ENCODE data around the gene C8A.

The C8A gene

DNA sequence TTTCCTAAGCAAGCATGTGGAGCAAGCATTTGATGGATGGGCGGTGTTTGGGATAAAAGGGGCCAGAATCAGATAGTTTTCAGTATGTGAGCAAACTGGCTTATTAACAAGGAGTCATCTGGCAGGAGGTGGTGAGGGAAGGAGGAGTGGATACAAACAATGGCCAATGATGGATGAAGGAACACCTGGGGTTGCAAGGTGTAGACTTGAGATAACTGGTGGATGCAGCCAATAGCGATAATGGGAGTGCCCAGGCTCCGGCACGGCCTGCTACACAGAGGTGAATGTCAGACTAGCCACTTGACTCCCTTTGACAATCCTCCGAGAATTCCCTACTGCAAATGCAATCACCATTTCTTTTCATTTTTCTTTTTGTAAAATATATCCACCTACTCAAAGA, 69.5 kb downstream of the C8A start:
- no peak for DNase-seq (ENCODE audit: low read depth in 2 of 2, low spot score in 1 of 2)

DNA sequence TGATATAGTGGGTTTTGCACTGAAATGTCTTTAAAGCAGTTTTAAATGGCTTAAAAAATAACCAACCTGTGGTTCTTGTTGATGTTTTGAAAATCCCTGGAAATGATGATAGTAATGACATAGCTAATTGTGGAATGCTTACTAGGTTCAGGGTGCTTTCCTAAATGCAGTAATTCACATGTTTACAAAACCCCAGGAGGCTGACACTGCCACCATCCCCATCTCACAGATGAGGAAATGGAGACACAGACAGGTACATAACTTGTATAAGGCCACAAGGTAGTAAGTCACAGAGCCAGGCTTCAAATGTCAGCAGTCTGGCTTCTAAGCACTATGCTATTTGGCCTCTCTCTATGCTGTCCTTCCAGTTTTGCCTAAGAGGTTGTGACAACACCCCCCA, 70.6 kb downstream of the C8A start:
- no peak for DNase-seq (ENCODE audit: low read depth in 2 of 2, low spot score in 1 of 2)

DNA sequence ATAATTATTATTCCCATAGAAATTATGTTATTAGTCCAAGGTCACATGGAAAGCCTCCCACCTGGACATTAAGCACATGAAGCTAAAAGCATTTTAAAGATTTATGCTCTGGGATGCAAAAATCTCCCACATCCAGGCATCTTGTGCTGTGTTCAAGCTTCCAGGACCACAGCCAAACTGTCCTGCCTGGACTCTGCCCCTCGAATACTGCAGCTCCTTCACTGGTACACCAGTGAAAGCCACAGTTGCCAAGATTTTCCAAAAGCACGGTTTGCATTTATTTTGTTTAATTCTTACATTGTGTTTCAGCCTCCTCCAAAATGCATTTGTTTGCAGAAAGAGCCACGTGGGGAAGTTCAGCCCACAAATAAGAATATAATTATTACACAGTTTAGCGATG, 72.6 kb downstream of the C8A start:
- DNase-seq (ENCODE audit: low read depth in 2 of 2, low spot score in 1 of 2): no peak

DNA sequence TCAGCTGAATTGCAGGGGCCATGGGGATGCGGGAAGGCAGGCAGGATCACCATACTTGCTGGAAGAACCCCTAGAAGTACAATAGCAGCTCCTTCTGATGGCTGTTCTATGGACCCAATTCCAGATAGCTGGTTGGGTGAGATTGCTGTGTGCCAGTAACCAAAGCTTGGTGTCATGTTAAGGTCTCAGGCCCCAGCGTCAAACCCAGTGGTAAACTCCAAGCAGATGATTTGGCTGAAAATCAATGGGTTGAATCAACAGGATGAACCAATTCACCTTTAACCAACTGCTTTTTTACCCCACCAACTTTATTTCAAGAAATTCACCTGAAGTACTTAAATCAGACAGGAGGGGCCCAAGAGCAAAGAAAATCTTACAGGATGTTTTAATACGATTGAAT, 73.4 kb downstream of the C8A start:
- DNase-seq (ENCODE audit: low read depth in 2 of 2, low spot score in 1 of 2): no peak

DNA sequence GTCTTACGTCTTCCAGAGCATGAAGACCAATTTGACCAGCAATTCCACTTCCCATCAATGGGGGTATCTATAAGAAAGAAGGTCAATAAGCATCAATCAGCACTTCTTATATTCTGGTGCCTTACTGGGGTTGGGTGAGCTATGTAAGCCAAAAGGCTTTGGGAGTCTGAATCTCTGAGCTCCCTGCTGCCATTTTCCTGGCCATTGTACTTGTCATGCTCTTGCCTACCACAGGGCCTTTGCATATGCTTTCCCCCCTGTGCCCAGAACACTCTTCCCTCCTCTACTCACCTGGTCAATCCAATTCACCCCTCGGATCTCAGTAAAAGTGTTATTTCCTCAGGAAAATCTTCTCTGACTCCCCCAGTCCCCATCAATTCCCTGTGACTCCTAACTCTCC, 74.9 kb downstream of the C8A start:
- DNase-seq (ENCODE audit: low read depth in 2 of 2, low spot score in 1 of 2): no peak

DNA sequence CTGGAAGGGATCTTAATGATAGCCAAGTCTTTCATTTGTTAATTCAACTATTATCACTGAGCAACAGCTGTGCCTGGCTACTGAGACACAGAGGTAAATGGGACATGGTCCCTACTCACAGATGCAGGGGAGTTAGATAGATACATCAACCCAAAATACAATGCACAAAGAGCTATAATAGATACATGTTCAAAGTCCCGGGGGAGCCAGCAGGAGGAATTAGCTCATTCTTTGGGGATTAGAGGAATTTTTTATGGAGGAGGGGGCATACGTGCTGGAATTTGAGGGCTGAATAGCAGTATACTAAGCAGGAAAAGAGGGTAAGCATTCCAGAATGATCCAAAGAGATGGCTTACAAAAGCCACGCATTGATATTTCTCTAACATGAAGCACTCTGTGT, 76.6 kb downstream of the C8A start:
- DNase-seq (ENCODE audit: low read depth in 2 of 2, low spot score in 1 of 2): no peak

DNA sequence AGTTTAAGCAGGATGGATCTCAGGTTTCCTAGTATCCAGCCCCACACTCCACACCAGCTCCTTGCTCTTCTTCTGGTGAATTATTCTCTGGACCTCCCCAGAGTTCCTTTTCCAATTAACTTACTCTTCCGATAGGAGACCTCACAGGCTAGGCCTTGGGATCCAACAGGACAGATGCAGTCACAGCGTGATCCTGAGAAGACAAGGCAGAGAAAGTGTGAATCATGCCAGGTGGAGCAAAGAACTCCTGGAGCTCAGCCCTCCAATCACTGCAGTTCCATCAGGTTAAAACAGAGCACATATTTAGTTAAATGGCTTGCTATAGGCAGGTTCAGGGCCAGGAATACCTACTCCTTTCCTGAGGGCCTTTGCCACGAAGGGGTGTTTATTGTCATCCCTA, 77.1 kb downstream of the C8A start:
- DNase-seq (ENCODE audit: low read depth in 2 of 2, low spot score in 1 of 2): no peak

DNA sequence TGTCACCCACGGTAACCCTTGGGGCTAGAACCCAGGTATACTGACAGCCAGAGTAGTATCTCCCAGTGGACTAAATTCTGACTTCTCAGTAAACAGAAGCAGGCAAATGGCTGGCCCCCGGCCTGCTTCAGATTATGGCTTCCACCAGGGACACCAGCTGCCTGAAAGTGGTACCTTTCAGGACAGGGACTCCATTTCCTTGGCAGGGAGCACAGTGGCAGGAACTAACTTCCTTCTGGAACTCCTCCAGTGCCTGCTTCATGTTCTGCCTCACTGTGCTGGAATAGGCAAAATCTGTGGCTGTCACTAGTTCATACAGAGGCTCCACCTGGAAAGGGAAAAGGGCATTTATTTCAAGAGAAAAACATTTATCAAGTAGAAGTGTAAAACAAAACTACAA, 78.6 kb downstream of the C8A start:
- no peak for DNase-seq (ENCODE audit: low read depth in 2 of 2, low spot score in 1 of 2)

DNA sequence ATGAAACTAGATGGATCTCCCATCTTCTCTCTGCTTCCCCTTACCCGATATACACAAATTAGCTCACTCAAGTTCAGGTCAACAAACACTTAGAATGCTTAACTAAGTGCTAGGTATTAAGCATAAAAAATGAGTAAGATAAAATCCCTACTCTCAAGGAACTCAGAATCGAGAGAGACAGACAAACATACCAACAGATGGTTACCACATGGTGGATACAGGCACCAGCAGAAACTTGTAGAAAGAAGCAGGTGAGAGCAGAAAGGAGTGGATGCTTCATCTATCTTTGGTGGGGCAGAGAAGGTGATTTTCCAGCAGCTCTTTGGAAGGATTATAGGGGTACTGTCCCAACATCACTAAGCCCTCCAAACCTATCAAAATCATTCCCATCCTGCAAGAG, 79.0 kb downstream of the C8A start:
- DNase-seq (ENCODE audit: low read depth in 2 of 2, low spot score in 1 of 2): no peak

DNA sequence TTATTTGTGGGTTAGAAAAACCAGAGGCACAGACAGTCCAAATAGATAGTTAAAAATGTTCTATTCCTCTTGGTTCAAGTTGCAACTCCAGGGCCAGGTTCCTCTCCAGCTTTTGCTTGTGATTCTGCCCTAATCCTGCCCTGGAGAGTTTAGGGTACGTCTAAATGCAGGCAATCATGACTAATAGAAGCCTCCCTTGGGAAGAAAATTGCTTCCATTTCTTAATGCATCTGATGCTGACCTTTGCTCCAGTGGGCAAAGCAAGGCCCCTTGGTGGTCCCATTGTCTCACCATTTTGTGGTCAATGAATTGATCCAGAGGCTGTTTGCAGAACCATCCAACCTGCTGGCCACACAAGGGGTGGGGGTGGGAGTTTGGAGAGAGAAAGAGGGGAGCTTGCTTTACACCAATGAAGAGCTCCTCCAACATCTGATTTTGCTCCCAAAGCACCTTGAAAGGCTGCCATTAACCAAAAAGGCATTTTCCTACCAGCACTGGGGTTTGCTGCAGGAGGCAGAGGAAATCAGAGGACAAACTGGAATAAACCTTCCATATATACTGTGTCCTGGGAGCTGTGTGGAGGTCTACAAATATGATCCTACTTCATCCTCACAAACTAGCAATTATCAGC, 79.9 kb downstream of the C8A start:
- DNase-seq (ENCODE audit: low read depth in 2 of 2, low spot score in 1 of 2): no peak

DNA sequence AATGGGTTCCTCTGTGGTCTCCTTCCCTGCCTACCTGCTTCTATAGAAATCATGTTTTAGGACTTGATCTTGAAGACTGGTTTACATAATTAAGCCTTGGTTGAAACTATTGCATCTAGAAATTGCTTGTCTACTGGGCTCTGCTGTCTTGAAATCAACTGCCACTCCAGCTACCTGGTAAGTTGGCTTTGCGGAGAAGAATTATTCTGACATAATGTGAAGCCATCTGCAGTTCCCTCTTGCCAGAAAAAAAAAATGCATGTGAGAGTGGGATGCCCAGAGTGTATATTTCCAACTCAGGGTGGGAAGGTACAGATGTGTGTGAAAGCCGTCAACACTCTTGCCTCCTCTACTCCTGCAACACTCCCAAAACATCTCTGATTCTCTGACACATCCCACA, 84.0 kb downstream of the C8A start:
- DNase-seq (ENCODE audit: low read depth in 2 of 2, low spot score in 1 of 2): no peak

DNA sequence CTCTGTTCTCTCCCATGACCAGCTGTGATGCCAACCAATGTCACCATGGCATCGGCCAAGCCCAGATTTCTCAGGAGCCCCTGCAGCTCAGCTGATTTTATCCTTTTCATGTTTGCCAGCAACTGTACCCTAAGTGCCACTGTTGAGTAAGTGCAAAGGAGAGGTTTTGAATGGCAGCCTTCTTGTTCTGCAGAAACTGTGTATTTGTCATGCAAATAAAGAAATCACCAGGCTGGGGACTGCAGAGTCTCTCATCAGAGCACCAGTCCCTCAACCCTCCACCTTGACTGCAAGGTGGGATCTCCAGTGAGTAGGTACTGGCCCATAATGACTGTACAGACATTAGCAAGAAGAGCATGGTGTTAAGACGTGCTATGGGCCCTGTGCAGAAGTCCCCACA, 84.6 kb downstream of the C8A start:
- DNase-seq (ENCODE audit: low read depth in 2 of 2, low spot score in 1 of 2): no peak

DNA sequence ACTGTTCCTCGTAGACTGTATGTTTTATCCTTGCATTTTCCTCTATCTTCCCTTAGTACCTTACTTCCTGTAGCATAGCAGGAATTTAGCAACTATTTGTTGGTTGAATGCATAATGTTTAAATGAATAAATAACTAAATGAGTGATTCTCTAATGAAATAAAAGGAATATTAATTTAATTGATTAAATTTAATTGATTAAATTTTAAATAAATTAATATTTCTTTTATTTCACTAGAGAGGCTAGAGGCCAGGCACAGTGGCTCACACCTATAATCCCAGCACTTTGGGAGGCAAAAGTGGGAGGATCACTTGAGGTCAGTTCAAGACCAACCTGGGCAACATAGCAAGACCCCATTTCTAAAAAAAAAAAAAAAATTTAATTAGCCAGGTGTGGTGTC, 85.4 kb downstream of the C8A start:
- no peak for DNase-seq (ENCODE audit: low read depth in 2 of 2, low spot score in 1 of 2)

DNA sequence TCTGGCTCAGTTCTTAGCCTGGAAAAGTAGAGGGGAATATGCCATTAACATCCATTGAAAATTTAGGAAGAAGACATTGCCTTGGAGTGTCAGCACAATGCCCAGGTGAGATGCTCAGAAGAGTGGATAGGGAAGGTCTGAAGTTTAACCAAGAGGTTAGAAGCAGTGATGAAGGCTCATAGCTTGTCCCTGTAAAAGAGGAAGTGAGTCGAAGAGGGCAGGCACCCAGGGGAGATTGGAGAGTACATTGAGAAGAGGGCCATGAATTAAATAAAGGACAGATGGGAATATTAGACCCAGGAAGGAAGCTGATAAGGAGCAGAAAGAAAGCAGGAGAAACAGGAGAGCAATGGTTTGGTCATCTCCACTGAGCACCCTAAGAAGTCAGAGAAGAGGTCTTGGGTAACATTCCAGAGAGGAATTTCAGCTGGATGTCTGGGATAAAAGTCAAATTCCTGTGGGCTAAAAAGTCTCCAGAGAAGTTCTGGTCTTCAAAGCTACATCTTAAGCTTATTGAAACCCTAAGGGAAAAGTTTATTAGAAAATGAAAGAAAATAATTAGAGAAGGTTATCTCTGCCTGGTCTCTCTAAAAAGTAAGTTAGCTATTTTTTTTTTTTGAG, 93.9 kb downstream of the C8A start:
- no peak for DNase-seq (ENCODE audit: low read depth in 2 of 2, low spot score in 1 of 2)

DNA sequence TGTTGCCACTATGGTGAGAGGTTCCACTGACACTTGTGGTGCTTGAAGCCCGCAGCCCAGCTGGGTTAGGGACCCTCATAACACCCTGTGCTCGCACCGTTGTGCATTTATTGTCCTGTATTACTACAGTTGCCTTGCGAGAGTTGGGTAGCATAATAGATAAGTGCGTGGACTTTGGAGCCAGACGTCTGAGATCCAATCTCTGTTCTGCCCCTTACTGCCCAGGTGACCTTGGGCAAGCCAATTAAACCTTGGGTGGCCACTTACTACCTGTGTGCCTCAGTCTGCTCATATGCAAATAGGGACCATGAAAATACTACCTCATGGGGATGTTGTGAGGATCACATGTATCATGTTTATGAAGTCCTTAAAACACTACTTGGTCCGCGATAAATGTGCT, 97.9 kb downstream of the C8A start:
- DNase-seq (ENCODE audit: low read depth in 2 of 2, low spot score in 1 of 2): no peak

DNA sequence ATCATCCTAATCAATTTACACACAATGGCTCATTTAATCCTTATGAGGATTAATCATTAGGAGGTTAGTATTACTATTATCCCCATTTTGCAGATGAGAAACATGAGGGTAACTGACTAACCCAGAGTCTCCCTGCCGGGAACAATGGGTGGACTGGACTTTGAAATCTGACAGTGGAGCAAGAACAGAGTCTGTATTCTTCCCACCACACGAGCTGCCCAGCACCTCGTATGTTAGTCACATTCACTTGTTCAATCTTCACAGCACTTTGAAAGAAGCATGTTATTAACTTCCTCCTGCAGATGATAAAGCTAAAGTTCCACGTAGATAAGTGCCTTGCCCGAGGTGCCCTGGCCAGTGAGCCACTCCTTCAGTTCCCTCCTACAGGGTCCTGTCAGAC, 98.8 kb downstream of the C8A start:
- DNase-seq (ENCODE audit: low read depth in 2 of 2, low spot score in 1 of 2): no peak

DNA sequence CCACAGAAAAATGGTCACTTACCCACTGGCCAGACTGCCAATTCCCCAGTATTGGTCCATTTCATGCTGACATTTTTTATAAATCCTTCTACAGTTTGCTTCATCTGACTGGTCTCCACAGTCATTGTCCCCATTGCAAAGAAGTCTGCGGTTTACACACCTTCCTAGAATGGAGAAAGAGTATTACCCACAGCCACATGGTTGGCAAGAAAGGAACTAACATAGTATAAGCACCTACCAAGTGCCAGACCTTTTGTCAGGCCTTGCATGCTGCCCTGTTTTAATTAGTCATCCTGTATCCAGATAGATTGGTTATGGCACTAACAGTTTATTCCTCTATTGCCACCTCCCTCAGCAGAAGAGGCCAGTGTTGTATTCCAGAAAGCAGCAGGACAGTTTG, 100.1 kb downstream of the C8A start:
- no peak for DNase-seq (ENCODE audit: low read depth in 2 of 2, low spot score in 1 of 2)

DNA sequence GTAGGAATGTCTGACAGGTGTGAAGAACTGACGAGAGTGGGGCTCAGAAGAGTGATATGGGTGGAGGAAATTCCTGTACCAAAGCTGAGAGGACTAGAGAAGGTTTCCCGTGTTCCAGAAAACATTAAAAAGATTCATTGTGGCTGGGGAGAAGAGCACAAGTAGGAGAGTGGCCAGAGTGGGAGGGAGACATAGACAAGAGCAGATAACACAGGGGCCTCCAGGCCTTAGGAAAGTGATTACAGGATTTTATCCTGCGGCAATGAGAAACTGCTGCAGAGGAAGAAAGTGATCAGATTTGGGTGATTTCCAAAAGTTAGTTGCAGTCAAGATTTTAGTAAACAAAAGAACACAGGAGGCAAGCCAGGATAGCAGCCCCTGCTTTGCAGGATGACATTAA, 103.3 kb downstream of the C8A start:
- DNase-seq (ENCODE audit: low read depth in 2 of 2, low spot score in 1 of 2): no peak

DNA sequence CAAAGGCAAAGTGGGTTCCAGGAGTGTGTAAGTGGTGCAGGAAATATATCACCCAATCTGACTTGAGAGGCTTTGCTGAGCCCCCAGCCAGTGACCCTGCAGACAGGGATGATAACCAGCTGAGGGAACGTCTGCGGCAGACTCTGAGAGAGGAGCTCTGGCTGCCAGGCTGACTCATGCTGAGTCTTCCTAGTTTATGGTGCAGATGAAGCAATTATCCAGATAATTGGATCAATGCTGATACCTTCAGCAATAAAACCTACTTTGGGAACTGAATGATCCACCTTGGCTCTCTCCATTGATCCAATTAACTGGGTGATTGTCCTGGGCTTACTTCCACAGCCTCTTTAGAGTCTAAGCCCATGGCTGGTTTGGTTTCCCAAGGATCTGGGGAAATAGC, 103.9 kb downstream of the C8A start:
- no peak for DNase-seq (ENCODE audit: low read depth in 2 of 2, low spot score in 1 of 2)

DNA sequence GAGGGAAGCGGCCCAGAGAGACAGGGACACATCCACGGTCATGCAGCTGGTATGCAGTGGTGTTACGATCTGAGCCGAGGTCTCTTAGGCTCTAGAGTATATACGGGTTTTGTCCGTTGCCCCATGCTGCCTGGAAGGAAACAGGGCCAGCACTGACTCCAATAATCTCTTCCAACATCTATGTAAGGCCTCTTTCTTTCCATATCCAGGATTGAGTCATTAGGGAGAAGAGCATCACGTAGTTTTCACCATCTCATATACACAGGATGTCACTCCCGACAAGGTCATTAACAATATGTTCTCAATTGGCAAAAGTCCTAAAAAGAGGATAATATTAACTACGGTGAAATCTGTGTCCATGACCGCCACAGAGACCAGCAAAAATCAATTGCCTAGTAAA, 106.8 kb downstream of the C8A start:
- no peak for DNase-seq (ENCODE audit: low read depth in 2 of 2, low spot score in 1 of 2)

DNA sequence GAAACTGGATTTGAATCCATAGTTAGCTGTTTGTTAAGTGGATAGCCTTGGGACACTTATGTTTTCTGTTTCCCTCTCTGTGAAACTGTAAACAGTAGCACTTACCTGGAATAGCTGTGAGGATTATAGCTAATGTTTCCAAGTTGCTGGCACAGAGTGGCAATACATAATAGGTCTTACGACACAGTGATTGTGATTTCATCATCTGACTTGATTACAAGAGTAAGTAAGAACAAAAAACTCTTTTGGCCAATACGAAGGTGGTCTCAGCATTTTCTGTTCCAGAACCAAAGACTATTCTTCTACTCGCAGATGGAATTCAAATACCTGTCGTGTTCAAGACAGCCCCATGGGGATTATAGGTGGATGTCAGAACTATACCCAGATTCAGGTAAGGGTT, 109.1 kb downstream of the C8A start:
- DNase-seq (ENCODE audit: low read depth in 2 of 2, low spot score in 1 of 2): no peak

DNA sequence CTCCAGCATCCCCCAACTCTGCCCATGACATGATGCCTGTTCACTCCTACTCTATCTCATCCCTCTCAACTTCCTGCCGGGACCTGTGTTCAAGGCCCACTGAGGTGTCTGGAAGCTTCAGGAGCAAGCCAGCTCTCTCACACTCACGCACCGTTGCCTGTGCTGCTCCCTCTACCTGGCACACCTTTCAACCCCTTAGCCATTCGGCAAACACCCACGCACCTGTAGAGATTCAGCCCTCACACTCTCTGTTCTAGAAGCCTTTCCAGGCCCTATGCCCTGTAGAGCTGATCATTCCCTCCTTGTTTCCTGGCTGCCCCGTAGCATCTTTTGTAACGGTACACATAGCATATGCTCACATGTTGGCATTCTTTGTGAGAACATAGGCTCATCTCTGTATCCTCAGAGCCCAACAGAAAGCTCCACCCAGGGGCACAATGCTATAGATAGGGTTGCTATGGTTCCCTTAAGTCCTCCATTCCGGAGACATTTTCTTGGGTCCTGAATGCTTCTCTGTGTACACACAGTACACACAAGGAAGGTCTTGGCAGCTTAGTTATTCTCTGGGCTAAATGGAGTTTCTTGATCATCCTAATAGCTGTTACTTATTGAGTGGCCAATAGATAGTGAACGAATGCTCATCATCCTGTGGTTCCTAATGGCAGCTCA, 109.9 kb downstream of the C8A start:
- DNase-seq (ENCODE audit: low read depth in 2 of 2, low spot score in 1 of 2): no peak

DNA sequence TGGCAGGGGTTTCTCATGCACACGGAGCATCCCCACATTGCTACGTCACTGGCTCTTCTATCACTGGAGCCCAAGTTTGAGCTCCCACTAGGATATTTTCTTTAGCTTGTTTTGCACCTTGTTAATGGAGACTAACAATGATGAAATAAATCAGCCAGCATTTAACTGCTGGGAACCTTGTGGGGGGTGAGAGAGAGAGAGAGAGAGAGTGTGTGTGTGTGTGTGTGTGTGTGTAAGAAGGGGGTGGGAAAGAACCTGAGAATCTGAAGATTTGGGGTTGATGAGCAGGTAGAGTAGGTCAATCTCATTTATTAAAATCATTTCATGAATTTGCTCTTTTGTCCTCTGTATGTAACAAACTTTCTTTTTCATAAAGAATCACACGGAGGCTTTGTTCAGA, 110.6 kb downstream of the C8A start:
- no peak for DNase-seq (ENCODE audit: low read depth in 2 of 2, low spot score in 1 of 2)

Measured in stimulated activated CD8-positive, alpha-beta memory T cell treated with anti-CD3 and anti-CD28 coated beads, Interleukin-4, amount 100 ng/mL, for 4 hours (primary cell).